A673 (cell line): Measurements from ENCODE around the gene VWA8. TPM values are rescaled to one million over a fixed set of nuclear protein-coding genes. Genes with fewer than 3 reads are reported as not detected.

Experiments
- BruUV-seq: library from RNA; stranded (reverse); fragments of 400-500 nt; replicated peaks from 2 replicates; lab custom pipeline; 2021; lab: Mats Ljungman, UMichigan
- CTCF ChIA-PET: fragments of 300-600 bp; sonication (Branson Sonifier 250); formaldehyde crosslinking; loops from one replicate; lab custom pipeline; 2022; ENCODE audit warnings: antibody characterized with exemption; lab: Charles Lee
- POLR2A ChIA-PET: fragments of 300-600 bp; sonication (Branson Sonifier 250); formaldehyde crosslinking; loops from one replicate; lab custom pipeline; 2022; ENCODE audit warnings: antibody characterized with exemption; ENCODE audit not compliant: low non-redundant PET; lab: Charles Lee
- DNase-seq: peaks from one replicate; pipeline ENCODE4 v3.0.0-alpha.2; 2015; ENCODE audit warnings: low spot score
- H3K27ac ChIP-seq: fragments of 200-600 bp; sonication (generic); 2 replicates; pipeline ENCODE4 v1.5.1; 2016; ENCODE audit warnings: mixed run types, low read depth, mild to moderate bottlenecking, mixed read lengths, antibody characterized with exemption, low read length; ENCODE audit not compliant: poor library complexity, severe bottlenecking
- H3K27me3 ChIP-seq: fragments of 200-600 bp; sonication (generic); replicated peaks from 2 replicates; pipeline ENCODE4 v1.6.1; 2017; ENCODE audit warnings: mixed run types, low read depth, mild to moderate bottlenecking, mixed read lengths, antibody characterized with exemption, low read length; ENCODE audit not compliant: insufficient read depth, poor library complexity
- H3K36me3 ChIP-seq: fragments of 200-600 bp; sonication (generic); 2 replicates; pipeline ENCODE4 v1.6.1; 2016; ENCODE audit warnings: mixed run types, mild to moderate bottlenecking, mixed read lengths, antibody characterized with exemption, low read length; ENCODE audit not compliant: insufficient read depth, poor library complexity, severe bottlenecking
- H3K4me1 ChIP-seq: fragments of 200-600 bp; sonication (generic); 2 replicates; pipeline ENCODE4 v1.6.1; 2017; ENCODE audit warnings: mixed run types, mild to moderate bottlenecking, mixed read lengths, antibody characterized with exemption, low read length; ENCODE audit not compliant: insufficient read depth, poor library complexity, severe bottlenecking
- H3K4me3 ChIP-seq: fragments of 200-600 bp; sonication (generic); 2 replicates; pipeline ENCODE4 v1.5.1; 2016; ENCODE audit warnings: low read depth, mixed run types, mild to moderate bottlenecking, mixed read lengths, low read length; ENCODE audit not compliant: poor library complexity, severe bottlenecking
- H3K9me3 ChIP-seq: fragments of 200-600 bp; sonication (generic); 2 replicates; pipeline ENCODE4 v1.6.1; 2016; ENCODE audit warnings: mixed run types, low read depth, mild to moderate bottlenecking, mixed read lengths, antibody characterized with exemption, low read length; ENCODE audit not compliant: poor library complexity, severe bottlenecking
- CTCF ChIP-seq: fragments of 300-800, 200-600 bp; sonication (generic); conservative IDR thresholded peaks from 2 replicates; pipeline ENCODE4 v1.5.1; 2017; ENCODE audit warnings: low read depth, mild to moderate bottlenecking, antibody characterized with exemption, low read length, moderate library complexity, mixed read lengths
- EZH2 ChIP-seq: fragments of 200-600 bp; sonication (generic); IDR thresholded peaks from 2 replicates; pipeline ENCODE4 v1.6.1; 2017; ENCODE audit warnings: borderline replicate concordance, low read depth, mild to moderate bottlenecking, mixed read lengths, antibody characterized with exemption, low read length; ENCODE audit not compliant: poor library complexity, severe bottlenecking
- intact Hi-C: fragments of 100-400 bp; cut with micrococcal nuclease; formaldehyde crosslinking; loops from one replicate; pipeline ENCODE4 v1.10.0; 2022; ENCODE audit not compliant: unreplicated experiment
- total RNA-seq: library from RNA; stranded (reverse); gene quantifications from 2 replicates; pipeline ENCODE4 v1.2.3, GENCODE V29; 2021

The VWA8 gene
- total RNA-seq, 1 experiment from 2014 or later: 18.5 TPM

- TF ChIP-seq CTCF (no peak), EZH2 (no peak)
- Histone ChIP-seq H3K4me3 (no peak overlapping the region), H3K27ac (no peak overlapping the region), H3K36me3 (no peaks in the 10 kb centered on the region), H3K9me3 (no peaks in the 10 kb centered on the region), H3K4me1 (peaks cover 5% of the 10 kb centered on the region), H3K27me3 (no peaks in the 10 kb centered on the region)
- BruUV-seq: no TSS peak
- no peak for DNase-seq
- intact Hi-C loops: no loop called here
- POLR2A ChIA-PET: no interaction called here
- CTCF ChIA-PET: no interaction called here
Observed at GRCh38 chr13:41634407-41634806, 326.5 kb downstream of the VWA8 start.

GRCh38 chr13:41633776-41634175 is 327.1 kb downstream of the VWA8 start:
- Histone ChIP-seq H3K27ac (no peak overlapping the region), H3K4me1 (peaks cover 5% of the 10 kb centered on the region), H3K36me3 (no peaks in the 10 kb centered on the region), H3K27me3 (no peaks in the 10 kb centered on the region), H3K4me3 (no peak overlapping the region), H3K9me3 (no peaks in the 10 kb centered on the region)
- no peak for TF ChIP-seq CTCF
- TF ChIP-seq EZH2: no peak
- intact Hi-C loops: no loop called here
- no TSS peak for BruUV-seq
- no peak for DNase-seq
- ChIA-PET CTCF (no interaction called here), POLR2A (no interaction called here)

GRCh38 chr13:41631296-41631965 is 329.5 kb downstream of the VWA8 start:
- Histone ChIP-seq H3K9me3 (no peaks in the 10 kb centered on the region), H3K36me3 (no peaks in the 10 kb centered on the region), H3K27ac (no peak overlapping the region), H3K4me3 (no peak overlapping the region), H3K27me3 (no peaks in the 10 kb centered on the region), H3K4me1 (peaks cover 5% of the 10 kb centered on the region)
- DNase-seq: no peak
- ChIA-PET CTCF (no interaction called here), POLR2A (no interaction called here)
- intact Hi-C loops: no loop called here
- TF ChIP-seq EZH2 (no peak), CTCF (no peak)
- no TSS peak for BruUV-seq
